H1 (cell line): ENCODE data around the gene TLK2. TPM values are rescaled to one million over a fixed set of nuclear protein-coding genes. Genes with fewer than 3 reads are reported as not detected.

Source experiments
- CTCF ChIA-PET: fragments of 300-600 bp; sonication (Branson Sonifier 250); formaldehyde crosslinking; loops from one replicate; lab custom pipeline; 2021; ENCODE audit not compliant: partially characterized antibody; lab: Charles Lee
- POLR2A ChIA-PET: fragments of 300-600 bp; sonication (Branson Sonifier 250); formaldehyde crosslinking; loops from one replicate; lab custom pipeline; 2021; ENCODE audit warnings: inconsistent platforms; ENCODE audit not compliant: partially characterized antibody; lab: Charles Lee
- DNase-seq, 2 experiments: peaks; one replicate each; pipeline versions ENCODE4 v3.0.0 to v3.0.0-alpha.2; 2010 to 2022; ENCODE audit warnings: low spot score in 2 of 2, low read depth in 1 of 2, mixed read lengths in 1 of 2
- FAIRE-seq: peaks from 2 replicates; lab custom pipeline; 2011; peaks lifted over from hg19 to GRCh38; lab: Jason Lieb, UNC
- H2AFZ ChIP-seq: 2 replicates; pipeline ENCODE4 v1.8.1; 2012; ENCODE audit warnings: low read length, inconsistent platforms
- H2AK5ac ChIP-seq: 2 replicates; pipeline ENCODE4 v1.6.1; 2013; ENCODE audit warnings: low read depth, low read length
- H2BK120ac ChIP-seq: replicated peaks from 2 replicates; pipeline ENCODE3; 2013; ENCODE audit warnings: low read depth, low read length, inconsistent platforms
- H2BK12ac ChIP-seq: 2 replicates; pipeline ENCODE4 v1.6.1; 2013; ENCODE audit warnings: low read depth, low read length
- H2BK15ac ChIP-seq: 2 replicates; pipeline ENCODE4 v1.6.1; 2013; ENCODE audit warnings: low read length
- H2BK20ac ChIP-seq: 2 replicates; pipeline ENCODE4 v1.6.1; 2013; ENCODE audit warnings: low read length
- H2BK5ac ChIP-seq: 2 replicates; pipeline ENCODE4 v1.6.1; 2013; ENCODE audit warnings: low read depth, low read length
- H3K14ac ChIP-seq: 2 replicates; pipeline ENCODE4 v1.6.1; 2013; ENCODE audit warnings: inconsistent platforms; ENCODE audit not compliant: insufficient read length
- H3K18ac ChIP-seq: 2 replicates; pipeline ENCODE4 v1.6.1; 2013; ENCODE audit warnings: low read length; ENCODE audit errors: extremely low read depth
- H3K23ac ChIP-seq: 2 replicates; pipeline ENCODE4 v1.6.1; 2013; ENCODE audit warnings: inconsistent platforms; ENCODE audit not compliant: insufficient read length
- H3K23me2 ChIP-seq: 2 replicates; pipeline ENCODE4 v1.6.1; 2013; ENCODE audit warnings: low read depth, low read length
- H3K27ac ChIP-seq: 2 replicates; pipeline ENCODE4 v1.6.1; 2011; ENCODE audit warnings: low read depth, low read length, inconsistent platforms
- H3K27me3 ChIP-seq, 4 experiments: replicated peaks in 1 of 4; 1 replicate in 1 of 4; 2 replicates in 3 of 4; pipeline versions ENCODE4 v1.6.1 to v1.8.1; 2011 to 2013; ENCODE audit warnings: low read length in 3 of 4, mild to moderate bottlenecking in 3 of 4, inconsistent platforms in 2 of 4, mixed read lengths in 2 of 4, moderate library complexity in 1 of 4; ENCODE audit not compliant: control insufficient read depth in 3 of 4, insufficient read depth in 3 of 4; ENCODE audit errors: extremely low read depth in 1 of 4
- H3K36me3 ChIP-seq, 4 experiments: 2 replicates each; pipeline versions ENCODE4 v1.6.1 to v1.8.1; 2011 to 2013; ENCODE audit warnings: mild to moderate bottlenecking in 4 of 4, low read length in 3 of 4, moderate library complexity in 2 of 4, control low read depth in 1 of 4, inconsistent platforms in 1 of 4; ENCODE audit not compliant: insufficient read depth in 4 of 4, control insufficient read depth in 2 of 4
- H3K4ac ChIP-seq: replicated peaks from 2 replicates; pipeline ENCODE3; 2013; ENCODE audit warnings: low read length, low read depth, mixed read lengths, inconsistent platforms; ENCODE audit not compliant: insufficient read length
- H3K4me1 ChIP-seq, 4 experiments: replicated peaks in 1 of 4; 1 replicate in 1 of 4; 2 replicates in 3 of 4; pipeline versions ENCODE4 v1.6.1 to v1.8.1; 2011 to 2013; ENCODE audit warnings: low read length in 3 of 4, inconsistent platforms in 2 of 4, mixed read lengths in 1 of 4; ENCODE audit not compliant: insufficient read depth in 4 of 4, control insufficient read depth in 3 of 4
- H3K4me2 ChIP-seq, 2 experiments: 2 replicates each; pipeline versions ENCODE4 v1.6.1 to v1.8.1; 2011 to 2013; ENCODE audit warnings: low read depth in 2 of 2, low read length in 2 of 2, control low read depth in 1 of 2, inconsistent platforms in 1 of 2, mild to moderate bottlenecking in 1 of 2; ENCODE audit not compliant: insufficient read depth in 1 of 2
- H3K4me3 ChIP-seq, 4 experiments: fragments of 200-600, 300-600 bp in 1 of 4; sonication (generic), shearing (Covaris generic), sonication (Bioruptor Twin) in 1 of 4; 2 replicates each; pipeline versions ENCODE4 v1.5.1 to v1.8.1; 2011 to 2016; ENCODE audit warnings: low read length in 4 of 4, low read depth in 3 of 4, control low read depth in 2 of 4, inconsistent platforms in 2 of 4, mild to moderate bottlenecking in 2 of 4, mixed read lengths in 1 of 4, moderate library complexity in 1 of 4; ENCODE audit not compliant: insufficient read depth in 2 of 4; ENCODE audit errors: extremely low read depth in 1 of 4
- H3K56ac ChIP-seq: replicated peaks from 2 replicates; pipeline ENCODE3; 2013; ENCODE audit warnings: low read depth, mild to moderate bottlenecking, mixed read lengths, low read length, inconsistent platforms; ENCODE audit not compliant: insufficient read length
- H3K79me1 ChIP-seq: 2 replicates; pipeline ENCODE4 v1.6.1; 2013; ENCODE audit warnings: low read depth, low read length, control low read depth
- H3K79me2 ChIP-seq, 2 experiments: 2 replicates each; pipeline versions ENCODE4 v1.6.1 to v1.8.1; 2012 to 2013; ENCODE audit warnings: low read length in 2 of 2, mild to moderate bottlenecking in 2 of 2, inconsistent platforms in 1 of 2; ENCODE audit not compliant: insufficient read depth in 2 of 2, control insufficient read depth in 1 of 2
- H3K9ac ChIP-seq, 4 experiments: replicated peaks in 1 of 4; 1 replicate in 1 of 4; 2 replicates in 3 of 4; pipeline versions ENCODE4 v1.6.1 to v1.8.1; 2011 to 2013; ENCODE audit warnings: low read depth in 3 of 4, low read length in 3 of 4, control low read depth in 2 of 4, mild to moderate bottlenecking in 2 of 4, moderate library complexity in 2 of 4, inconsistent platforms in 1 of 4; ENCODE audit errors: extremely low read depth in 1 of 4
- H3K9me3 ChIP-seq, 2 experiments: 2 replicates each; pipeline versions ENCODE4 v1.6.1 to v1.8.1; 2012 to 2013; ENCODE audit warnings: mild to moderate bottlenecking in 2 of 2, moderate library complexity in 2 of 2, control low read depth in 1 of 2, inconsistent platforms in 1 of 2, low read depth in 1 of 2, low read length in 1 of 2, mixed read lengths in 1 of 2; ENCODE audit not compliant: insufficient read depth in 2 of 2
- H4K20me1 ChIP-seq, 2 experiments: replicated peaks in 1 of 2; 2 replicates each; pipeline versions ENCODE3 to v1.8.1; 2011 to 2013; ENCODE audit warnings: inconsistent platforms in 2 of 2, low read length in 2 of 2, mild to moderate bottlenecking in 1 of 2; ENCODE audit not compliant: insufficient read depth in 2 of 2, control insufficient read depth in 1 of 2
- H4K5ac ChIP-seq: 2 replicates; pipeline ENCODE4 v1.6.1; 2013; ENCODE audit warnings: low read length, low read depth, mixed read lengths, inconsistent platforms; ENCODE audit not compliant: insufficient read length
- H4K8ac ChIP-seq: 2 replicates; pipeline ENCODE4 v1.8.0; 2013; ENCODE audit warnings: mild to moderate bottlenecking, moderate library complexity, low read length, inconsistent platforms; ENCODE audit not compliant: insufficient read depth; ENCODE audit errors: extremely low read depth
- H4K91ac ChIP-seq: replicated peaks from 2 replicates; pipeline ENCODE3; 2013; ENCODE audit warnings: low read length, mixed read lengths, inconsistent platforms; ENCODE audit not compliant: insufficient read length
- EP300 ChIP-seq, 2 experiments: IDR thresholded peaks; 1 replicate in 1 of 2; 2 replicates in 1 of 2; pipeline ENCODE4 v1.6.1; 2011 to 2012; ENCODE audit warnings: low read depth in 2 of 2, low read length in 2 of 2, mild to moderate bottlenecking in 2 of 2, borderline replicate concordance in 1 of 2, inconsistent platforms in 1 of 2, moderate library complexity in 1 of 2
- KDM4A ChIP-seq: IDR thresholded peaks from one replicate; pipeline ENCODE4 v1.7.1; 2012; ENCODE audit warnings: low read depth, mild to moderate bottlenecking, moderate library complexity, low read length, inconsistent platforms; ENCODE audit not compliant: severe bottlenecking
- POLR2A ChIP-seq, 2 experiments: IDR thresholded peaks; 1 replicate in 1 of 2; 2 replicates in 1 of 2; pipeline ENCODE4 v1.6.1; 2011; ENCODE audit warnings: low read depth in 2 of 2, low read length in 2 of 2, mild to moderate bottlenecking in 2 of 2; ENCODE audit errors: control extremely low read depth in 1 of 2
- POLR2AphosphoS5 ChIP-seq: IDR thresholded peaks from 2 replicates; pipeline ENCODE4 v1.6.1; 2011; ENCODE audit warnings: low read depth, low read length
- SIX5 ChIP-seq: IDR thresholded peaks from 2 replicates; pipeline ENCODE4 v1.6.1; 2011; ENCODE audit warnings: mild to moderate bottlenecking, low read depth, low read length
- TBP ChIP-seq: IDR thresholded peaks from 2 replicates; pipeline ENCODE4 v1.6.1; 2011; ENCODE audit warnings: low read depth, low read length, improper control_type of control experiment
- WGBS, 2 experiments: shearing (Covaris generic) in 1 of 2; methylation state at CpG; one replicate each; pipeline versions ENCODE4 v1.1.6 to v1.1.7; 2013 to 2015; ENCODE audit warnings: low lambda C conversion rate in 2 of 2, mixed read lengths in 2 of 2, inconsistent platforms in 1 of 2, low coverage in 1 of 2, missing lambda C conversion rate in 1 of 2; ENCODE audit not compliant: insufficient replicate concordance in 2 of 2, insufficient coverage in 1 of 2, insufficient read length in 1 of 2; ENCODE audit errors: extremely low coverage in 1 of 2, missing lambda C conversion rate in 1 of 2; 5-methylcytosine and 5-hydroxymethylcytosine counted together
- polyA plus RNA-seq, 7 experiments: library from polyadenylated mRNA; depleted of rRNA in 3 of 7; stranded (reverse) in 5 of 7; unstranded in 2 of 7; fragments of >200 nt in 5 of 7; fragments of 200-250 nt in 2 of 7; gene quantifications; 1 replicate in 5 of 7; 2 replicates in 1 of 7; 4 replicates in 1 of 7; pipeline versions ENCODE4 v1.2.1 to v1.2.3, GENCODE V29; 2011 to 2013; ENCODE audit warnings: missing spikeins in 2 of 7, mixed read lengths in 2 of 7
- total RNA-seq: library from RNA; stranded (reverse); fragmentation: NEBNext Ultra II Directional; extraction: Animal tissue kit (Norgen Biotek cat#: 25700); gene quantifications from 2 replicates; pipeline ENCODE4 v1.2.1, GENCODE V29; 2021
- TF ChIP-seq, protein P1 (sequence below): IDR thresholded peaks from 2 replicates; pipeline ENCODE4 v1.6.1; 2012; ENCODE audit warnings: low read length, inconsistent platforms

Gene TLK2
- total and polyA plus RNA-seq, 2 of the 8 experiments (the other 6 are each of a cell fraction or from before 2014, with no cell fraction given) = 43.1 to 59.9 TPM

DNA sequence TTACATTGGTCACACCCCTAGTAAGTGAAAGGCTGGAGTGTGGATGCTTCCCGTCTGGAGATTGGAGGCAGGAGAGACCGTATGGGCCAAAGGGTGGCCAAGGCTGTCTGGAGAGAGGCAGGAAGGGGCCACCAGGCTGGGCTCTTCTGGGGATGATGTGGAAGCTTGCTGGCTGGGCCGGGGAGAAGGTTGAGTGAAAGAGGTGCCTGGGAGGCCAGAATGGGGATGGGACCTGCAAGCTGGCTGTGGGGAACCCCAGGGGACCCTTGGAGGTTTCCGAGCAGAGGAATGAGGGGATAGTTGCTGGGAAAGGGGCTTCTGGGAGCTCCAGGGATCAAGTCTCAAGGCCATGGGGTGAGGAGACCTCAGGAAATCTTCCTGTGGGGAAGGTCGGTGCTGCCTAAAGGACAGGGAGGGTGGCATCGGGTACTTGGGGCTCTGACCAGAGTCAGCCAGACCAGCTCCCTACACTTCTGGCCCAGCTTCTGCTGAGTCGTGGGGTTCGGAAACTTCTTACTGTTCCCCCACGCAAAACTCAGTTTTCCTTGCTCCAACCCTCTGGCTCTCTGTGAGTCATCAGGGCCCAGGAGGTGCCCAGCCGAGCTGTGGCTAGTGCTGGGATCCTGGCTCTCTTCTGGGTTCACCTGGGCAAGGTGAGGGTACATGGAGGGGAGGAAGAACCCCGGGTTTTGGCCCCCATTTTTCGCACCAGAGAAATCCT is 151.9 kb downstream of the TLK2 start:
- no peak overlapping the region for H3K23ac ChIP-seq
- H4K8ac ChIP-seq = 0 out of 2 replicates have a peak overlapping the region, but pooled peaks have one; percentile 4

More for the DNA sequence above, 151.9 kb downstream of the TLK2 start:
- ChIA-PET CTCF (interaction anchor here (0.7 to 1.1 kb wide), 2 partner anchors 12 to 15 kb away, joined by 3 to 4 read pairs; no protein-coding TSS in a partner anchor), POLR2A (interaction anchor here (0.7 to 2.6 kb wide), 6 partner anchors 9 to 40 kb away, joined by 3 to 7 read pairs (median 4); no protein-coding TSS in a partner anchor)
- no peak overlapping the region for H2BK5ac ChIP-seq
- H3K79me1 ChIP-seq = peaks cover 7% of the 10 kb centered on the region
- no peak overlapping the region for H4K91ac ChIP-seq
- peaks cover 12% of the 10 kb centered on the region; the same call in 1 of the 2 replicates for H3K23me2 ChIP-seq
- H3K4me1 ChIP-seq = peaks cover 5 to 29% (median 24%) of the 10 kb centered on the region in 4 experiments
- H3K79me2 ChIP-seq = peaks cover 0 to 21% of the 10 kb centered on the region in 2 experiments; a peak in 1 of 4 replicates
- no peak overlapping the region for H3K9ac ChIP-seq
- H2BK120ac ChIP-seq = no peak overlapping the region
- H3K14ac ChIP-seq = no peak overlapping the region
- peaks cover 0 to 2% (median 0%) of the 10 kb centered on the region in 4 experiments; a peak in 1 of 7 replicates for H3K27me3 ChIP-seq
- no peaks in the 10 kb centered on the region for H3K9me3 ChIP-seq
- H4K5ac ChIP-seq = no peak overlapping the region
- H3K18ac ChIP-seq = no peak overlapping the region
- H2AK5ac ChIP-seq = peak overlapping the region; percentile 91; the same call in 1 of the 2 replicates
- no peak overlapping the region for H3K4me2 ChIP-seq
- H2AFZ ChIP-seq = no peak overlapping the region
- peak overlapping the region; percentile 81; the same call in 1 of the 2 replicates for H2BK15ac ChIP-seq
- FAIRE-seq (no peak), DNase-seq (no peak)
- no peaks in the 10 kb centered on the region for H3K36me3 ChIP-seq
- no peak overlapping the region for H3K4me3 ChIP-seq
- H3K56ac ChIP-seq = no peak overlapping the region
- no peaks in the 10 kb centered on the region for H4K20me1 ChIP-seq
- no peak overlapping the region; the same call in 1 of the 2 replicates for H2BK12ac ChIP-seq
- WGBS, 2 experiments = 88% methylated on average over 12 of the region's 12 CpGs; no CpG with 5 or more reads in 1 of the 2 experiments
- no peak overlapping the region for H3K27ac ChIP-seq
- TF ChIP-seq SIX5 (no peak), KDM4A (no peak), POLR2AphosphoS5 (no peak), EP300 (IDR thresholded peaks at IDR 0.05; ENCODE audit: borderline replicate concordance in 1 of 2, low read depth in 2 of 2, low read length in 2 of 2) (no peak), POLR2A (IDR thresholded peaks at IDR 0.05; ENCODE audit: control extremely low read depth in 1 of 2, low read depth in 2 of 2, low read length in 2 of 2) (no peak), TBP (no peak)
- TF ChIP-seq, protein P1, sequence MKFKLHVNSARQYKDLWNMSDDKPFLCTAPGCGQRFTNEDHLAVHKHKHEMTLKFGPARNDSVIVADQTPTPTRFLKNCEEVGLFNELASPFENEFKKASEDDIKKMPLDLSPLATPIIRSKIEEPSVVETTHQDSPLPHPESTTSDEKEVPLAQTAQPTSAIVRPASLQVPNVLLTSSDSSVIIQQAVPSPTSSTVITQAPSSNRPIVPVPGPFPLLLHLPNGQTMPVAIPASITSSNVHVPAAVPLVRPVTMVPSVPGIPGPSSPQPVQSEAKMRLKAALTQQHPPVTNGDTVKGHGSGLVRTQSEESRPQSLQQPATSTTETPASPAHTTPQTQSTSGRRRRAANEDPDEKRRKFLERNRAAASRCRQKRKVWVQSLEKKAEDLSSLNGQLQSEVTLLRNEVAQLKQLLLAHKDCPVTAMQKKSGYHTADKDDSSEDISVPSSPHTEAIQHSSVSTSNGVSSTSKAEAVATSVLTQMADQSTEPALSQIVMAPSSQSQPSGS = no peak
- H2BK20ac ChIP-seq = 0 out of 2 replicates have a peak overlapping the region, but pooled peaks have one; percentile 32
- no peak overlapping the region for H3K4ac ChIP-seq
